HG02588 (cell line): ENCODE data around the gene MYBPHL.
A peak's percentile ranks its signal among the peaks of the same experiment; 100 is the strongest.

Experiments used
- ATAC-seq: cut with Tn5 transposase; IDR thresholded peaks from one replicate; pipeline ENCODE4 v1.9.1; 2021; ENCODE audit warnings: mild to moderate bottlenecking, moderate library complexity; ENCODE audit not compliant: unreplicated experiment

MYBPHL gene

GRCh38 chr1:109281680-109282496, 24.9 kb downstream of the MYBPHL start:
- ATAC-seq = no peak

- ATAC-seq = no peak
These were observed 25.9 kb downstream of the MYBPHL start for GRCh38 chr1:109280862-109281261.

GRCh38 chr1:109279615-109280278, 27.1 kb downstream of the MYBPHL start:
- no peak for ATAC-seq

- peak; percentile 76 for ATAC-seq
These were observed 29.2 kb downstream of the MYBPHL start for GRCh38 chr1:109277434-109278204.

- no peak for ATAC-seq
These were observed 31.0 kb downstream of the MYBPHL start for GRCh38 chr1:109275706-109276345.

GRCh38 chr1:109274533-109275476, 32.0 kb downstream of the MYBPHL start:
- no peak for ATAC-seq

GRCh38 chr1:109273570-109274288, 33.1 kb downstream of the MYBPHL start:
- no peak for ATAC-seq

- ATAC-seq = no peak
These were observed 33.8 kb downstream of the MYBPHL start for GRCh38 chr1:109272831-109273547.

GRCh38 chr1:109272021-109272799, 34.6 kb downstream of the MYBPHL start:
- ATAC-seq = no peak

GRCh38 chr1:109271458-109271857, 35.4 kb downstream of the MYBPHL start:
- no peak for ATAC-seq

GRCh38 chr1:109270623-109271317, 36.0 kb downstream of the MYBPHL start:
- no peak for ATAC-seq

- no peak for ATAC-seq
These were observed 36.7 kb downstream of the MYBPHL start for GRCh38 chr1:109269981-109270622.

- no peak for ATAC-seq
These were observed 37.4 kb downstream of the MYBPHL start for GRCh38 chr1:109269212-109269980.

- ATAC-seq = no peak
These were observed 38.2 kb downstream of the MYBPHL start for GRCh38 chr1:109268431-109269211.

GRCh38 chr1:109267743-109268300, 39.0 kb downstream of the MYBPHL start:
- ATAC-seq = no peak
